ENCODE data around the gene CNTNAP4.

CNTNAP4 gene

DNA sequence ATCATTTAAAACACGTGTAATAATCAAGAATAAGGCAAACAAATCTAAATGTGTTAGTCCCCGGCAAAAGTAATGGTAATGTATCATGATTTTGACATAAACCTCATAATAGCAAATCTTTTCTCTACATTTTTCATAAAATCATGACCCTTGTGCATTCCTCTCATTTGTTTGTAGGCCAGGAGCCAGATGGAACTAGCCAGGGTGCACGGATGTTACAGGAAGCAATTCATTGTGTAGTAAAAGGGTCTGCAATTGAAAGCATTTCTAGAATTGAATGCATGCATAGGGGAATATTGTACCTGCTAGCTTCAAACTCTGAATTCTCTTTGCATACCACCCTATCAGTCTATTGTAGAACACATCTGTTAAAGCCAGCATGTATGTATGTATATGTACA is 66.6 kb downstream of the CNTNAP4 start:
- H3K9me3 Mint-ChIP-seq (ENCODE audit: low read depth), result peaks cover 7% of the 10 kb centered on the region
- H3K4me1 Mint-ChIP-seq (ENCODE audit: low read depth), result no peaks in the 10 kb centered on the region
- H3K36me3 Mint-ChIP-seq, result no peaks in the 10 kb centered on the region
- H3K4me3 Mint-ChIP-seq, result no peak overlapping the region
- H3K27me3 Mint-ChIP-seq, result no peaks in the 10 kb centered on the region
- no peak overlapping the region for H3K27ac Mint-ChIP-seq

GRCh38 chr16:76345163-76345661 is 68.0 kb downstream of the CNTNAP4 start:
- H3K27ac Mint-ChIP-seq, result no peak overlapping the region
- H3K36me3 Mint-ChIP-seq, result no peaks in the 10 kb centered on the region
- no peak overlapping the region for H3K4me3 Mint-ChIP-seq
- peaks cover 7% of the 10 kb centered on the region for H3K9me3 Mint-ChIP-seq (ENCODE audit: low read depth)
- H3K27me3 Mint-ChIP-seq, result no peaks in the 10 kb centered on the region
- H3K4me1 Mint-ChIP-seq (ENCODE audit: low read depth), result no peaks in the 10 kb centered on the region

GRCh38 chr16:76346210-76346609 is 69.0 kb downstream of the CNTNAP4 start:
- H3K27me3 Mint-ChIP-seq, result no peaks in the 10 kb centered on the region
- no peak overlapping the region for H3K4me3 Mint-ChIP-seq
- H3K36me3 Mint-ChIP-seq, result no peaks in the 10 kb centered on the region
- H3K9me3 Mint-ChIP-seq (ENCODE audit: low read depth), result peaks cover 11% of the 10 kb centered on the region
- no peak overlapping the region for H3K27ac Mint-ChIP-seq
- H3K4me1 Mint-ChIP-seq (ENCODE audit: low read depth), result no peaks in the 10 kb centered on the region

DNA sequence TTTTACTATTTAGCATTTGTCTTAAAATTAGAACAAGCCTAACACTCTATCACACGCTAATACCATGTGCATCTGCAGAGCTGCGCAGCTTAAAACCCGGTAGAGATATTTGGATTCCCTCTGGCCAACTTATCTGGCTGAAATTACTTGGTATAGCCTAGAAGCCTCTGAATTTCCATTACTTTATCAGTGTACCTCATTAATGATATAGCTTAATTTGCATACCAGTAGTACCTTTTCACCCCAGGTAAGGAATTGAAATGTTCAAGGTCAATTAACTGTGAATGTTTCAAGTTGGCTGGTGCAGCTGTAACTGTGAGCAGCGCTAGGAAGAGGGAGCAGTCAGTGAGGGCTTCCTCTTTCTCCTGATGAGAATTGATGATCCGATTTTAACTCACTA is 74.2 kb downstream of the CNTNAP4 start:
- no peaks in the 10 kb centered on the region for H3K27me3 Mint-ChIP-seq
- H3K9me3 Mint-ChIP-seq (ENCODE audit: low read depth), result peaks cover 4% of the 10 kb centered on the region
- H3K4me3 Mint-ChIP-seq, result no peak overlapping the region
- H3K36me3 Mint-ChIP-seq, result no peaks in the 10 kb centered on the region
- H3K4me1 Mint-ChIP-seq (ENCODE audit: low read depth), result no peaks in the 10 kb centered on the region
- H3K27ac Mint-ChIP-seq, result no peak overlapping the region

- Mint-ChIP-seq H3K36me3 (no peaks in the 10 kb centered on the region), H3K27ac (no peak overlapping the region), H3K4me1 (ENCODE audit: low read depth) (no peaks in the 10 kb centered on the region), H3K27me3 (no peaks in the 10 kb centered on the region), H3K4me3 (no peak overlapping the region), H3K9me3 (ENCODE audit: low read depth) (no peaks in the 10 kb centered on the region)
These were observed 83.2 kb downstream of the CNTNAP4 start for GRCh38 chr16:76360404-76360803.

DNA sequence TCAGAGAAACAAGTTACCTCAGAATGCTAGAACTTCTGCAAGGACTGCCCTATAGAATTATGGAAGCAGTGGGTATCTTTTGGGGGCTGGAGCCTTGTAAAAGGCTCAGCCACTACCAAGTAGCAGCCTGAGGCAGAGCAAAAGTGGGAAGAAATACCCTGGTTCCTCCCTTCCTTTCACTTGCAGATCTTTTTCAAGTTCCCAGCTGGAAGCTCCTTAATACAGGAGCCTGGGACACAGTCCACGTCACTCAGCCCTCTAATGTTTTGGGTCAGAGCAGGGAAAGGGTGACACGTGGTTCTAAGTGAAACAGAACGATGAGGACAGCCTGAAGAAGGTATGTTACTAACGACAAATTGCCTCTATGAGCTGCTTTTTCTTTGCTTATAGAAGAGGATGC is 93.1 kb downstream of the CNTNAP4 start:
- Mint-ChIP-seq H3K4me1 (ENCODE audit: low read depth) (no peaks in the 10 kb centered on the region), H3K9me3 (ENCODE audit: low read depth) (peaks cover 4% of the 10 kb centered on the region), H3K4me3 (no peak overlapping the region), H3K36me3 (no peaks in the 10 kb centered on the region), H3K27ac (no peak overlapping the region), H3K27me3 (no peaks in the 10 kb centered on the region)

- Mint-ChIP-seq H3K36me3 (no peaks in the 10 kb centered on the region), H3K4me3 (no peak overlapping the region), H3K4me1 (ENCODE audit: low read depth) (no peaks in the 10 kb centered on the region), H3K9me3 (ENCODE audit: low read depth) (no peaks in the 10 kb centered on the region), H3K27ac (no peak overlapping the region), H3K27me3 (no peaks in the 10 kb centered on the region)
These were observed 94.2 kb downstream of the CNTNAP4 start for GRCh38 chr16:76371441-76371840.

GRCh38 chr16:76373998-76374397 is 96.8 kb downstream of the CNTNAP4 start:
- Mint-ChIP-seq H3K9me3 (ENCODE audit: low read depth) (peaks cover 4% of the 10 kb centered on the region), H3K4me3 (no peak overlapping the region), H3K27ac (no peak overlapping the region), H3K27me3 (no peaks in the 10 kb centered on the region), H3K4me1 (ENCODE audit: low read depth) (no peaks in the 10 kb centered on the region), H3K36me3 (no peaks in the 10 kb centered on the region)

- H3K27ac Mint-ChIP-seq, result no peak overlapping the region
- peaks cover 4% of the 10 kb centered on the region for H3K9me3 Mint-ChIP-seq (ENCODE audit: low read depth)
- H3K4me1 Mint-ChIP-seq (ENCODE audit: low read depth), result no peaks in the 10 kb centered on the region
- no peaks in the 10 kb centered on the region for H3K27me3 Mint-ChIP-seq
- no peak overlapping the region for H3K4me3 Mint-ChIP-seq
- no peaks in the 10 kb centered on the region for H3K36me3 Mint-ChIP-seq
These were observed 99.8 kb downstream of the CNTNAP4 start for GRCh38 chr16:76376988-76377387.

DNA sequence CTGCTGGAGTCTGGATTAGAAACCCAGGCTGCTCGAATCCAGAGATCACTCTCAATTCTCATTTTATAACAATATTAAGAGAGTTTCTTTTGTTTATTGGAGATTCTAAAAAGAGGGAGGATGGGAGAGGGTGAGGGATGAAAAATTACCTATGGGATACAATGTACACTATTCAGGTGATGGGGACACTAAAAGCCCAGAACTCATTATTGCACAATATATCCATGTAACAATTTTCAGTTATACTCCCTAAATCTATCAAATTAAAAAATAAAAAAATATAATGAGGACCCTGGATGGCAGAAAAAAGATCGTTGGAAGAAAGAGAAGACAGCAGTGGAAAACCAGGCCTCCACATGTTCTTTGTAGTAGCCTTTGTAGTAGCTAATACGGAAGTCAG is 100.8 kb downstream of the CNTNAP4 start:
- no peaks in the 10 kb centered on the region for H3K27me3 Mint-ChIP-seq
- no peak overlapping the region for H3K4me3 Mint-ChIP-seq
- no peaks in the 10 kb centered on the region for H3K36me3 Mint-ChIP-seq

DNA sequence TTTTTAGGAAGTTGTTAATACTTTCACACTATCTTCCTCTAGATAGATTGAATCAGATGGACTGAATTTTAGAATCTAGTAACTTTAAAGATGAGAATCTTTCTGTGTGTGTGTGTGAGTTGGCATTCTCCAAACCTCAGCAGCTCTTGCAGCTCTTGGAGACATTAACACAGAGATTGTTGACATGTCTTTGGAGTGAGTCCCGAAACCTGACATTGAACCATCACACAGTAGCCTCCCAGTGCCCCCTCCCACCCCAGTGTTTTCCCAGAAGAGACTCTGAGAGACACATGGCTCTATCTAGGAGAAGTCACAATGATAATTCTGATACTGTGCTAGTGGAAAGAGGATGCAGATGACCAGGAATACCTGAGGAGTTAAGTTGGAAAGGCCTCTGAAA is 103.9 kb downstream of the CNTNAP4 start:
- no peak overlapping the region for H3K4me3 Mint-ChIP-seq
- H3K27me3 Mint-ChIP-seq, result no peaks in the 10 kb centered on the region
- H3K36me3 Mint-ChIP-seq, result no peaks in the 10 kb centered on the region
- H3K4me1 Mint-ChIP-seq (ENCODE audit: low read depth), result no peaks in the 10 kb centered on the region
- H3K9me3 Mint-ChIP-seq (ENCODE audit: low read depth), result peaks cover 7% of the 10 kb centered on the region
- no peak overlapping the region for H3K27ac Mint-ChIP-seq

More for the DNA sequence above, 100.8 kb downstream of the CNTNAP4 start:
- Mint-ChIP-seq H3K27ac (no peak overlapping the region), H3K4me1 (ENCODE audit: low read depth) (no peaks in the 10 kb centered on the region), H3K9me3 (ENCODE audit: low read depth) (peaks cover 4% of the 10 kb centered on the region)

DNA sequence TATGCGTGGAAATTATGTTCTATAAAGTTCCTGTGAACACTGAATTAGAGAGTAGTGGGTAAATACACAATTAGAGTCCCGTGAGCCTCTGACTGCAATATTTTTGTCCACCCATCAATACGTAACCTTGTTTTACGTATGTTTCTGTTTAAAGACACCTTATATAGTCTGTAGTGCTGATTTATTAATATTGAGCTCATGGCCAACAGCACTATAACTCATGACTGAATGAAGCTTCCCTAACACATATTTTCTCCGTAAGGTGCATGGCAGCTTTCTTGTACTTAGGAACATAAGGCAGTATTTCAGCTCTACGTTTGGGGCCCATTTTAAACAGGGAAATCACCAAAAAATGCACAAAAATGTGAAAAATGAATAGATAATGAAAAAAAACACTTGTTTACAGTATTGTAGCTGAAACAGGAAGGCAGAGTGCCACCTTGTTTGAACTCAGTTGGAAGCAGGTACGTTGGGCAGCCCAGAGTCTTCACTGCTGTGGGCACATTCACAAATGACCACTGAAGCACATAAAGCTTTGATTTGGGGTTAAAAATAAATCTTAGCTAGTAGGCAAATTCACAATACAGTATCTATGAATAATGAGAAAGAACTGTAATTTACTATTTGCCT is 108.5 kb downstream of the CNTNAP4 start:
- Mint-ChIP-seq H3K36me3 (no peaks in the 10 kb centered on the region), H3K4me1 (ENCODE audit: low read depth) (no peaks in the 10 kb centered on the region), H3K27ac (no peak overlapping the region), H3K9me3 (ENCODE audit: low read depth) (peaks cover 3% of the 10 kb centered on the region), H3K4me3 (no peak overlapping the region), H3K27me3 (no peaks in the 10 kb centered on the region)

DNA sequence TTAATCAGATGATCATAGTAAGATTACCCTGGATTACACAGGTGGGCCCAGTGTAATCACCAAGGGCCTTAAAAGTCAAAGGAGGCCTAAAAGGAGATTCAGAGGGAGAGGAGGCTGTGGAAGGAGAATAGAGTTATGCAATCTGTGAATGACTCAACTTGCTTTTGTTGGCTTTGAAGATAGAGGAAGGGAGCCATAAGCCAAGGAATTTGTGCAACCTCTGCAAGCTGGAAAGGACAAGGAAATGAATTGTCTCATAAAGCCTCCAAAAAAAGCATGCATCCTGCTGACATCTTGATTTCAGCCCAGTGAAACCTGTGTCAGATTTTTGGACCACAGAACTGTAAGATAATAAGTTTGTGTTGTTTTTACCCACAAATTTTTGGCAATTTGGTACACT is 109.6 kb downstream of the CNTNAP4 start:
- H3K9me3 Mint-ChIP-seq (ENCODE audit: low read depth), result peaks cover 3% of the 10 kb centered on the region
- H3K36me3 Mint-ChIP-seq, result no peaks in the 10 kb centered on the region
- no peak overlapping the region for H3K27ac Mint-ChIP-seq
- no peaks in the 10 kb centered on the region for H3K4me1 Mint-ChIP-seq (ENCODE audit: low read depth)
- no peaks in the 10 kb centered on the region for H3K27me3 Mint-ChIP-seq
- no peak overlapping the region for H3K4me3 Mint-ChIP-seq

- Mint-ChIP-seq H3K4me1 (ENCODE audit: low read depth) (no peaks in the 10 kb centered on the region), H3K27ac (no peak overlapping the region), H3K9me3 (ENCODE audit: low read depth) (peaks cover 7% of the 10 kb centered on the region), H3K27me3 (peaks cover under 1% of the 10 kb centered on the region), H3K36me3 (no peaks in the 10 kb centered on the region), H3K4me3 (no peak overlapping the region)
These were observed 110.8 kb downstream of the CNTNAP4 start for GRCh38 chr16:76387994-76388393.

DNA sequence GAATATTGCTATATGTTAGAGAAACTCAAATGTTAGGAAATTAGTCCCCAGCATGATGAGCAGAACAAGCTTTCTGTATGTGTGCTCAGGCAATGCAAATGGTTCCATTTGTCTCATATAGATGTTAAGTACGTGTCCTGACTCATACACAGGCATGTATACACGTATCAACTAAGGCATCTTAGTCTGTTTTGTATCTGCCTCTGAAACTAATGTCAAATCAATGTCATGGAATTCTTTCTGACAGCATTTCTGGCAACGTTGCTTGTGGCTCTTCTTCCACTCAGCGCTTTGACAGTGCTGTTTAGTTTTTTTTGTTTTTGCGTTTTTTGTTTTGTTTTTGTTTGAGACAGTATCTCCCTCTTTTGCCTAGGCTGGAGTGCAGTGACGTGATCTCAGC is 111.9 kb downstream of the CNTNAP4 start:
- Mint-ChIP-seq H3K36me3 (no peaks in the 10 kb centered on the region), H3K27ac (no peak overlapping the region), H3K4me3 (no peak overlapping the region), H3K9me3 (ENCODE audit: low read depth) (peaks cover 8% of the 10 kb centered on the region), H3K27me3 (peaks cover 2% of the 10 kb centered on the region), H3K4me1 (ENCODE audit: low read depth) (no peaks in the 10 kb centered on the region)

DNA sequence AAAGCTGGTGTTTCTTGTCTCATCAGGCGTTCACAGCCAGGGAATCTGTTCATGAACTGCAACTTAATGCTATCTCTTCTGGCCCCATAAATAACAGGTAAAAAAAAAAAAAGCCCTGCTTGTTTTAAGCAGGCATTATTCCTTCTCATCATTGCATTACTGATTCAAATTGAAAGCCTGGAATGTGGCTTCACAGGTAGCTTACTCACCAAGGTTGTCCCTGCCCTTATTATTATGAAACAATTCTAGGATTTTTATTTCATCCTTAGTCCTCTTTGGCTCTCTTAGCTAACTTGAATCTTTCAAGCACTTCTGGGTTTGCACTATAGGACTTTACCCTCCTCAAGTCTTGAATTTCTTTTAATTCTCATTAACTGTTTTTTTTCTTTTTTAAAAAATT is 113.3 kb downstream of the CNTNAP4 start:
- H3K4me1 Mint-ChIP-seq (ENCODE audit: low read depth), result no peaks in the 10 kb centered on the region
- no peak overlapping the region for H3K27ac Mint-ChIP-seq
- no peak overlapping the region for H3K4me3 Mint-ChIP-seq
- peaks cover 5% of the 10 kb centered on the region for H3K9me3 Mint-ChIP-seq (ENCODE audit: low read depth)
- peaks cover 2% of the 10 kb centered on the region for H3K27me3 Mint-ChIP-seq
- no peaks in the 10 kb centered on the region for H3K36me3 Mint-ChIP-seq

Data from activated naive CD8-positive, alpha-beta T cell (primary cell).